HG03159 (cell line): ENCODE data around the gene OR11G2.
"Not testable (repeated sequence)": the region's sequence is repeated elsewhere in the genome, so short reads cannot be mapped to it uniquely, and the experiment has no call there.

ENCODE experiments used
- ATAC-seq: cut with Tn5 transposase; IDR thresholded peaks from one replicate; pipeline ENCODE4 v1.9.1; 2021; ENCODE audit warnings: mild to moderate bottlenecking, moderate library complexity; ENCODE audit not compliant: unreplicated experiment

The OR11G2 gene

GRCh38 chr14:20190596-20190995 lies at the start of gene OR11G2:
Gene OR11G2 (plus strand): TSS chr14:20190896. CDS start chr14:20197438, 6,542 bp downstream.
- no peak for ATAC-seq

GRCh38 chr14:20143911-20144310 lies 46.8 kb upstream of the OR11G2 start:
- no peak for ATAC-seq

- no peak for ATAC-seq
Observed at GRCh38 chr14:20144820-20145219, 45.9 kb upstream of the OR11G2 start.

- ATAC-seq: no peak
Observed at GRCh38 chr14:20164462-20164861, 26.2 kb upstream of the OR11G2 start.

GRCh38 chr14:20167091-20167490 lies 23.6 kb upstream of the OR11G2 start:
- ATAC-seq: no peak

GRCh38 chr14:20169852-20170251 lies 20.8 kb upstream of the OR11G2 start:
- ATAC-seq: not testable (repeated sequence)

- ATAC-seq: not testable (repeated sequence)
Observed at GRCh38 chr14:20174205-20174604, 16.5 kb upstream of the OR11G2 start.

GRCh38 chr14:20176330-20176729 lies 14.4 kb upstream of the OR11G2 start:
- no peak for ATAC-seq

GRCh38 chr14:20177433-20177974 lies 13.2 kb upstream of the OR11G2 start:
- ATAC-seq: no peak

- ATAC-seq: no peak
Observed at GRCh38 chr14:20179218-20179617, 11.5 kb upstream of the OR11G2 start.

GRCh38 chr14:20179880-20180279 lies 10.8 kb upstream of the OR11G2 start:
- ATAC-seq: no peak

- no peak for ATAC-seq
Observed at GRCh38 chr14:20180486-20180885, 10.2 kb upstream of the OR11G2 start.

GRCh38 chr14:20184181-20184580 lies 6.5 kb upstream of the OR11G2 start:
- ATAC-seq: no peak

- ATAC-seq: no peak
Observed at GRCh38 chr14:20191396-20191795, 700 bp downstream of the OR11G2 start.

- no peak for ATAC-seq
Observed at GRCh38 chr14:20194101-20194500, 3.4 kb downstream of the OR11G2 start.

- ATAC-seq: not testable (repeated sequence)
Observed at GRCh38 chr14:20195170-20195569, 4.5 kb downstream of the OR11G2 start.

GRCh38 chr14:20195911-20196310 lies 5.2 kb downstream of the OR11G2 start:
- no peak for ATAC-seq

GRCh38 chr14:20197459-20197858 lies 6.8 kb downstream of the OR11G2 start:
- ATAC-seq: no peak

GRCh38 chr14:20198991-20199390 lies 8.3 kb downstream of the OR11G2 start:
- no peak for ATAC-seq

GRCh38 chr14:20204721-20205120 lies 14.0 kb downstream of the OR11G2 start:
- ATAC-seq: no peak

GRCh38 chr14:20209595-20209994 lies 18.9 kb downstream of the OR11G2 start:
- ATAC-seq: no peak

GRCh38 chr14:20212406-20212805 lies 21.7 kb downstream of the OR11G2 start:
- ATAC-seq: not testable (repeated sequence)

- no peak for ATAC-seq
Observed at GRCh38 chr14:20215196-20215595, 24.5 kb downstream of the OR11G2 start.
